HT-29 (cell line): Measurements from ENCODE around the gene SHISA4. TPM values are rescaled to one million over a fixed set of nuclear protein-coding genes. Genes with fewer than 3 reads are reported as not detected.

Experiments
- DNase-seq: peaks from one replicate; pipeline ENCODE4 v3.0.0-alpha.2; 2015; ENCODE audit warnings: low spot score
- total RNA-seq: library from RNA; depleted of rRNA; stranded (reverse); fragments of >200 nt; shearing (Covaris generic); gene quantifications from 2 replicates; pipeline ENCODE4 v1.2.3, GENCODE V29; 2014

Gene SHISA4
- total RNA-seq, 1 experiment from 2014 or later, result 6.6 TPM

DNA sequence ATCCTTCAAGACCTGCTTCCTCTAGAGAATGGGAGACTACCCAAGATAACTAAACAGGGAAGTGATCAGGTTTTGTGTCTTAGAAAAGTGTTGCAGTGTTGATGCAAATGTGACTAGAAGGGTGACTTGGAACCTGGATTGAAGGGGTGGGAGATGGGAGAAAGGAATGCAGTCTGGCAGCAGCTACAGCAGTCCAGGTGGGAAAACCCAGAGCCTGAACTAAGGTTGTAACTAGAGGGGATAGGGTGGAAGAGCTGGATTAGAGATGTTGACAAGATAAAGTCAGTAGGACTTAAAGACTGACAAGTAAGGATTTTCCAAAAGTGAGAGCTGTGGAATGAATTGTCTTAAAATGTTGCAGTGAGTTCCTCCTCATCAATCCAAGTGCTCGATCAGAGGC is 7.1 kb upstream of the SHISA4 start:
- no peak for DNase-seq

DNA sequence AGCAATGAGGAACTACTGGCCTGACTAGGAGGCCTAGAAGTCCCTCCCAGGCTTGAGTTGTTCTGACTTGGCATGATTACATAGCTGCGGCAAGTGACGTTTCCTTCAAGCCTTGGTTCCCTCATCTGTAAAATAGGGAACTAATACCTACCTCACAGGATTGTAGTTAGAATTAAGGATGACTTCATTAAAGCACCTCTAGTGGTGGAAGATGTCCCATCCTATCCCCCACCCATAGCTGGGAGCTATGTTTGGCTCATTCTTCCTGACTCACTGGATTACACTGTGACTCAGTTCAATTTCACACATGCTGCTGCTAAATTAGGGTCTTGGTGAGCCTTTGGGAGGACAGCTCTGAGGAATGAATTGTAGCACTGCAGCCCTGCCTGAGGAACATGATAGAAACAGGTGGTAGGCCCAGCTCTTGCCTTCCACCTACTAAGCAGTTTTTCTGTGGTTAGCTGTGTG is 6.0 kb upstream of the SHISA4 start:
- no peak for DNase-seq

DNA sequence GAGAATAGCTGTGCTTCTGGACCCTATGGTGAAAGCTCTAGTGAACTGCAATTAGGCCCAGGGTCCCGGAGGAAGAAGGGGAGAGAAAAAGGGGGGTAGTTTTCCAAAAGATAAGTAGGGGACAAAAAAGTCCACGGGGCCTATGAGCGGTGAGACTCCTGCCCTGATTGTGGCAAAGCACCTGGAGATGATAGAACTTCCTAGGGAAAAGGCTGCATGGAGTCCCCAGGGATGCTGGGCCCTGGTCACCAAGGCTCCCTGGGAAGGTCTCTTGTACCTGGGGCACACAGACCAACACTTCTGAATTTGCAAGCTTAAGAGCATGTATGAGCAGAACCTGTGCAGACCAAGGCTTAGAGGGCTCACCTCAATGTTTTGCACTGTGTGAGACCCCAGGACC is 5.4 kb upstream of the SHISA4 start:
- no peak for DNase-seq

DNA sequence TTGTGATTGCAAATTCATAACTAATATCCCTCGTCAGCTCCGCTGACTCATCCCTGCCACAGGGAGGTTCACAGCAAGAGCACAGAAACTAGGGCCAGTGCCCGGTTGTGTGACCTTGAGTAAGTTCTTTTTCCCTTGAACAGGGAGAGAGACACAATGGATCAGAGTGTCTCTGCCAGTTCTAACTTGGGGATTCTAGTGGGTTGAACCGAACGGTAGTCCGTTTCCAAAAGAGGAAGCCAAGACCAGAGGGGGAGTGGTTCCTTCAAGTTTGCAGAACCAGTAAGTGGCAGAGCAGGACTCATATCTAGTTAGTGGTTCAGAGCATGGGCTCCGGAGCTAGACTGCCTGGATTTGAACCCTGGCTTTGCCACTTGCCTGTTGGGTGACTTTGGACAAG is 4.9 kb upstream of the SHISA4 start:
- DNase-seq, result no peak

DNA sequence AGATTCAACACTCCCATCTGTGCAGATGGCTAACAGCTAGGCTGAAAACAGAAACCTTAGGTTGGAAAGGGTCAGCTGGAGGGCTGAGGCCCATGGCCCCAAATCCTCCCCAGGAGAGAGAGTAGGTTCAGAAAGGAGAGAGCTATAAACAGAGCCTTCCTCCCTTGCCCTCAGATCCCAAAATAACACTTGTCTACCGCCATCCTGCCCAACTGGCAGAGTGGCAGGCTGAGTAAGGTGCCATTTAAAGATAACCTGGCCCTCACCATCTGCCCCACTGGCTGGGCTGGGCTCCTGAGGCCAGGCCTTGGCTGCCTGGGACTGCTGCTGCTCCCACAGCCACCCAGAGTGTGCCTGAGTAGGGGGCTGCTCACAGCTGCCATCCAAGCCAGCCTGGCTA is 4.3 kb upstream of the SHISA4 start:
- no peak for DNase-seq

DNA sequence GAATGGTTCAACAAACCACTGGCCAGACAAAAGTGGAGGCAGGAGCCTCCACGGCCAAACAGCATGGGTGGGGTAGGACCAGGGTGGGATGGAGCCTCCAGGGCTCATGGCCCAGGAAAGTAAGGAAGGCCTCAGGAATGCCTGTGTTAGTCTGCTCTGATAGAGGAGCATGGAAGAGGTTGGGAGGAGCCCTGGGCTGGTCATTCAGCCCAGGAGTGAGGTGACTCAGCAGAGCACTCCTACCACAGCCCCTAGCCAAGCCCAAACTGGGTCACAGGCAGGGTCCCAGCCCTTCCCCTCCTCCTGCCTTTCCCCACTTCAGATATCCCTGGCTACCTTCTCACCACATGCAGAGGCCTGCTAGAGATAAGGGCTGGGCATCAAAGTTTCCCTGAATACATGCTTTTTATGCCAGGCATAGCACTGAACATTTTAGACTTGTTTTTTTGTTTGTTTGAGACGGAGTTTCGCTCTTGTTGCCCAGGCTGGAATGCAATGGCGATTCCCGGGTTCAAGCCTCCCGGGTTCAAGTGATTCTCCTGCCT is 3.1 kb upstream of the SHISA4 start:
- DNase-seq, result peak; percentile 17

DNA sequence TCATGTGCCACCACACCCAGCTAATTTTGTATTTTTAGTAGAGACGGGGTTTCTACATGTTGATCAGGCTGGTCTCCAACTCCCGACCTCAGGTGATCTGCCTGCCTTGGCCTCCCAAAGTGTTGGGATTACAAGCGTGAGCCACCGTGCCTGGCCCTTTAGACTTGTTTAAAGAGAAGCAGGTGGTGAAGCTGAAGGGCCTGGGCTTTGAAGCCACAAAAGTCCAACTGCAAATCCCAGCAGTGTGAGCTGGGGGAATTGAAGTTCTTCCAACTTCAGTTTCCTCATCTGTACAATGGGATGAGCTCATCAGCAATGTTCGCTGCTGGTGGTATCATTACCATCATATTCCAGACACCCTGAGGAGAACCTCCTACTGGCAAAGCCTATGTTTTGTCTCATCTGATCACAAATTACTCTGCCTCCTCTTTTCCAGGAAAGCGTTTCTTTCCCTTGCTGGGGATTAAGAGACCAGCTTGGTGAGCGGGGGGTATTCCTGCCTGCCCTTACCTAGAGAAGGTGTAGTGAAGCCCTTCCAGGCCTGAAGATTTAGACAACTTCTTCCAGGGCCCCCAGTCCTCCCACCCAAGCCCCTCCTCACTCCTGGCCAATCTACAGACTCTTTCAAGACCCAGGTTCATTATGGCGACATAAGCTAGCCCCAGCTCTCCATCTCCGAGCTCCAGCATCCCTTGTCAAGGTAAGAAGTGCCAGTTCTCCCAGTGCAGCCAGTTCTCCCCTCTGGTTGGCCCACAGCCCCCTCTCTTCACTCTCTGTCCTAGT is 2.4 kb upstream of the SHISA4 start:
- DNase-seq, result no peak

DNA sequence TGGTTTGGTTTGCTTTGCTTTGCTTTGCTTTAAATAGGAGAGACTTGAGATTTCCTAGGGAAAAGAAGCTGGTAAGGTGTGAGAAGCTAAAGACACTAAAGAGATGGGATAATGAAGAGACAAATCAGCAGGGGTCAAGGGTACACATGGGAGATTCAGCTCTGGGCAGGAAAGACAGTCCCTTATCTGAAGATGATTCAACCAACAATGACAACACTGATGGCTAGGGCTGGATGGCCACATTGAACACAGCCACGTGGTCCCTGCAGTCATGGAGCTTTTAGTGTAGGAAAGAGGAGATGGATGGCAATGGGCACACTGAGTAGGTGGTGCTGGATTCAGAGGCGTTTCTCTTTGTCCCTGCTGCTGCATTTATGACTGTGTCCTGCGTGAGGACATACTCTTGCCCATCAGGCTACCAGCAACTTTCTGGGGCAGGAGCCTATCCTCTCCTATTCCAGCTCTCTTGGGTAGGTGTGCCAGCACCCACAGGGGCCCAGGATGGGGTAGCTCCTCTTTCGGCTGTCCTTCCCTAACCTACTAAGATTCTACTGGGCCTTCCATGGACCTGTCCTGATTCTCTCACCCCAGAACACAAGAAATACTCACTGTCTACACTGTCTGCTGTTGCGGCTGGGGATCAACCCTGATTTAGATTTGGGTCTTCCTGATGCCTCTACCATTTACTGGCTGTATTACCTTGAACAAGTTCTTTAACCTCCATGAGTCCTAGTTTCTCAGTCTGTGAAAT is 1.4 kb upstream of the SHISA4 start:
- DNase-seq, result no peak

DNA sequence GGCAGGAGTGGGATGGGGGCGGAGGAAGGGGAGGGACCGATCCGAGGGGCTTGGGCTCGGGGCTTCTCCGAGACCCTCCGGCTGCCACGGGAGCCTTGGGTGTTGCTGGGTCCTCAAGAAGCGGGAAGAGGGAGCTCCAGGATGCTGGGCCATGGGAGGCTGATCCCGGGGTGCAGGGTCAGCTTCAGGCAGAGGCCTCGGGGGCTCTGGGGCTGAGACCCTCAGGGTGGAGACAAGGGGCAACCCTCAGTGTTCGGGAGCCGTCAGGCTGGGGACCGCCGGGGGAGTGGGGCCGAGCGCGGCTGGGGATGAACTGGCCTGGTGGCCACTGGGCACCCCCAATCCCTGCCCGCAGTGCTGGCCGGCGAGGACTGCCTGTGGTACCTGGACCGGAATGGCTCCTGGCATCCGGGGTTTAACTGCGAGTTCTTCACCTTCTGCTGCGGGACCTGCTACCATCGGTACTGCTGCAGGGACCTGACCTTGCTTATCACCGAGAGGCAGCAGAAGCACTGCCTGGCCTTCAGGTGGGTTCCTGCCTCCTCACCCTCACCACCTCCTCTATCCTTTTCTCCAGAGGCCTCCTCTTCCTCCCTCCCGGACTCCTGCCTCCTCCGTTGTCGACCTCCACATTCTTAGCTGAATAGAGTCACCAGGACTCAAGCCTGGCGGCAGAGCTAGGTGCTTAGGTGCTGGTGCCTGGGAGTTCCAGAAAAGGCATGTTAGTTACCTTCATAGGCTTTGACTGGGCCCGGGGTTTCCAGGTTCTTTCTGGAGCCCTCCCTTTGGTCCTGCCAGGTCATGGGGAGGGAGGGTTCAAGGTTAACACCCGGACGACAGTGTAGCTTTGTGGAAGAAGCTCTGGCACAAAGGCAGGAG is 631 bp downstream of the SHISA4 start:
- no peak for DNase-seq

DNA sequence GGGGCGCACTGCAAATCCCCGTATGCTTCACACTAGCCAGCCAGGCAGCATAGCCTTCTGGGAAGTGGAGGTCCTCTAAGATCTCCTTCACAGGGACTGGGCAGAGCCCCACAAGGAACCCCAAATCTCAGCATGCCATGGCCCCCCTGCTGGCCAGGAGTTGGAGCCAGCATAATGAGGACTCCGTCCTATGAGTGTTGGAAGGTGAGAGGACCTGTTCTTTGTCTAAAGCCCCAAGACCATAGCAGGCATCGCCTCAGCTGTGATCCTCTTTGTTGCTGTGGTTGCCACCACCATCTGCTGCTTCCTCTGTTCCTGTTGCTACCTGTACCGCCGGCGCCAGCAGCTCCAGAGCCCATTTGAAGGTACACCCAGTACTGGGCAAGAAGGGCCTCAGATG is 1.5 kb downstream of the SHISA4 start:
- no peak for DNase-seq

DNA sequence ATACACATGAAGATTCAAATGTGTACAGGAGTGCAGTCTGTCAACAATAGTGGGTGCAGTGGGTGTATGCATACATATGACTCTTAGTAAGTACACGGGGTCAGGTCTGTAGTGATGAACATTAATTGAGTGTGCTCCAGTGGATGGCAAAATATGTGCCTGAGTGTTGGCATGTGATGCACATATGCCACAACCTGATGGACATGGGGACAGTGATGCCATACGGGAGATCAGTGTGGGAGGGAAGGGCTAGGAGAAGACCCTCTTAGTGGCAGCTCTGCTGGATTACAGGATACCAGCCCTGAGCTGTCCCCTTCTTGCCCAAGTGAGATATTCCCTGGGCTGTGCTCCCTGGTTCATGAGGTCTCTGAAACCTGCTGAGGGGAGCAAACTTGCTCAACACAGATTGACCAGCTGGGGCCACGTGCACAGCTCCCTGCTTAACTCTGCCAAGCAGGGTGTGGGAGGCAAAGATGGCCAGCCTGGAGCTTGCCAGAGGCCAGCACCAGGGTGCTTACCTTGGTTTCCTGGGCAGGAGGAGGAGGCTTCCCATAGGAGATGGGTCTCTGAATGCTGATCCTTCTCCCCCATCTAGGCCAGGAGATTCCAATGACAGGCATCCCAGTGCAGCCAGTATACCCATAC is 2.2 kb downstream of the SHISA4 start:
- DNase-seq, result no peak

DNA sequence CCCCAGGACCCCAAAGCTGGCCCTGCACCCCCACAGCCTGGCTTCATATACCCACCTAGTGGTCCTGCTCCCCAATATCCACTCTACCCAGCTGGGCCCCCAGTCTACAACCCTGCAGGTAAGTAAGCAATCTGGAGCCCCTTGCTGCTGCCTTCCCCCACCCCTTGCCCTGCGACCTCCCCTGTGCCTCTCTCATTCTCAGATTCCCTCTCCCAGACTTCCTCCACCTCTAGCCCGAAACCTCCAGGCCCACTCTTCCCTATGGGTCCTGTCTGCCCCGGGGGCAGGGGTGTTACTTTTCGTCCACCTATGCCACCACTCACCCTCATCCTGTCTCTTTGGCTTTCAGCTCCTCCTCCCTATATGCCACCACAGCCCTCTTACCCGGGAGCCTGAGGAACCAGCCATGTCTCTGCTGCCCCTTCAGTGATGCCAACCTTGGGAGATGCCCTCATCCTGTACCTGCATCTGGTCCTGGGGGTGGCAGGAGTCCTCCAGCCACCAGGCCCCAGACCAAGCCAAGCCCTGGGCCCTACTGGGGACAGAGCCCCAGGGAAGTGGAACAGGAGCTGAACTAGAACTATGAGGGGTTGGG is 2.9 kb downstream of the SHISA4 start:
- DNase-seq, result no peak

DNA sequence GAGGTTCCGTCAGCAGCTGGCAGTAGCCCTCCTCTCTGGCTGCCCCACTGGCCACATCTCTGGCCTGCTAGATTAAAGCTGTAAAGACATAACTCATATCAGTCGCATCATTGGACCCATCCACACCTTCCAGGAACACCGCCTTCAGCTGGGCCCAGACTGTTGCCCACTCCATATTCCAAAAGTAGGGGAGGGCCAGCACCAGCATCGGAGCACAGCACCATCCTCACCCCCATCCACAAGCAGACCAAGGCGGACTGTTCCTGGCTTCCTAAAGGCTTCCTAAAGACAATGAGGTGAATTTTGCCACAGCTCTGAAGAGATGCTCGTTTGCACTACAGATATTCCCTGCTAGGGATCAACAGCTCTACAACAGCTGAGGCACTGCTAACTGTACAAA is 3.5 kb downstream of the SHISA4 start:
- no peak for DNase-seq

DNA sequence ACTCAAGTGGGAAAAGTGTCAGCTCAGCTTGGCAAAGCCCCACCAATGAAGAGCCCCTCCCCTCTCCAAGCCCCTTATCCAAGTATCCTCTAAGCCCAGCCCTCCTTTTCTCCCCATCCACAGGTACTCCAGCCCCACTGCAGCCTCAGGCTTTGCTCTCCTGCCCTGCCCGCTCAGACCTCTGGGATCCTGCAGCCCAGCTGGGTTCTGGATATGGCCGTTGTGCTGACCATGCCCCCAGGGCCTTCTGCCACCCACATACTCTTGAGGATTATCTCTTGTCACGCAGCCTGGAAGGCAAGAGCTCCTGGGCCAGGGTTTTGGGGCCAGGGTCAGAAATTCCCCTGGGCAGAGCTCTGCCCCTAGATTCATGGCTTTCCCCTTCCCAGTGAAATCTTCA is 4.7 kb downstream of the SHISA4 start:
- DNase-seq, result no peak

DNA sequence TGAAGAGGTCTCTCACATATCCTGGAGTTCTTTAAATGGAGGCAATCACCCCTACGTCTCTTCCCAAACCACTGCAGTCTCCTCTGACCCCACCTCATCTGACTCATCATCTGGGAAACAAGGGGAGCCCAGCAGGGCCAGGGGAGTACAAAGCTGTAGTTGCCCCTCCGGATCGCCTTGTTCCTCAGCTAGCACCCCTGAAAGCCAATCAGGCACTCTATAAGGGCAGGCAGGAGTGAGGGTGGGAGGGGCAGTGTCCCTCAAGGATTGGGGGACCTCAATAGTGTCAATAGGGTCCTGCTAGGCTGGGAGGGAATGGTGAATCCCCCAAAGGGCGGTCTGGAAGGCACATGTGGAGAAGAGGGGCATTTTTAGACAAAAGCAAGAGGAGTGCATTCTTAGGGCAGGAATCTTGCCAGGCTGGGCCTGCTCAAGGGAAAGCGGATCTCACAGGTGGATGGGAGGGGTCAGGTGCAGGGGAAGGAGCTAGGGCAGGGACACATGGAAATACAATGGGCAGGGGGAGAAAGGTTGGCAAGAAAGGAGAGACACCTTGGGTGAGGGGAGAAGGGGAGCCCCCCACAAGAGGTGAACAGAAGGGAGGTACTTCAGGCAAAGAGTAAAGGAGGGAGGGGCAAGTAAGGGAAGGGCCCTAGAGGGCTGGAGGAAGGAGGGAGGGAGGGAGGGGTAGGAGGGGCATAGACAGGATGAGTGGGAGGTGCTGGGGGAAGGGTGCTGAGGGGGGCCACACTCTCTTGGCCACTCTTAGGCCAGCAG is 5.8 kb downstream of the SHISA4 start:
- DNase-seq, result no peak

DNA sequence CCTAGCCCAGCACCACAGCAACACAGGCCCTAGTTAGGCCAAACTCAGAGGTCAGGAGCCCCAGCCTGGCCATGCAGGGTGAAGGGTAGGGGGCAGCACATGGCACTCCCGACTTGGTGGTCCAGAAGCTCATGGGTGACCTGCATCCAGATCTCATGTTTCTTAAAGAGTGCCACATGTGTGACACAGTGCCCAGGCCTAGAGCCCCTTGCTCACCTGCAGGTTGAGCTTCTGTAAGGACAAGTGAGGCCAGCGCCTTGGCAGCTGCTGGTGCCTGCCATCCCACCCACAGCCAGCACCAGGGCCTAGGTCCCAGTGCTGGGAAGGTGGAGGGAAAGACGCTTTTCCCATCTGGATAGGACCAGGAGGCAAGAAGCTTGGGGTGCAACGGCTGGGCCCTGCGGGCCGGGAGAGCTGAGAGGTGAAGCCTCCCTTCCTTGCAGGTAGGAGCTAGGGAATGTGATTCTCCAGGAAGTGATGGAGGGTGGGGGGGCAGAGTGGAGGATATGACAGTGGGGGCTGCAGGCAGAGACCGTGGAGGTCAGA is 6.5 kb downstream of the SHISA4 start:
- no peak for DNase-seq

DNA sequence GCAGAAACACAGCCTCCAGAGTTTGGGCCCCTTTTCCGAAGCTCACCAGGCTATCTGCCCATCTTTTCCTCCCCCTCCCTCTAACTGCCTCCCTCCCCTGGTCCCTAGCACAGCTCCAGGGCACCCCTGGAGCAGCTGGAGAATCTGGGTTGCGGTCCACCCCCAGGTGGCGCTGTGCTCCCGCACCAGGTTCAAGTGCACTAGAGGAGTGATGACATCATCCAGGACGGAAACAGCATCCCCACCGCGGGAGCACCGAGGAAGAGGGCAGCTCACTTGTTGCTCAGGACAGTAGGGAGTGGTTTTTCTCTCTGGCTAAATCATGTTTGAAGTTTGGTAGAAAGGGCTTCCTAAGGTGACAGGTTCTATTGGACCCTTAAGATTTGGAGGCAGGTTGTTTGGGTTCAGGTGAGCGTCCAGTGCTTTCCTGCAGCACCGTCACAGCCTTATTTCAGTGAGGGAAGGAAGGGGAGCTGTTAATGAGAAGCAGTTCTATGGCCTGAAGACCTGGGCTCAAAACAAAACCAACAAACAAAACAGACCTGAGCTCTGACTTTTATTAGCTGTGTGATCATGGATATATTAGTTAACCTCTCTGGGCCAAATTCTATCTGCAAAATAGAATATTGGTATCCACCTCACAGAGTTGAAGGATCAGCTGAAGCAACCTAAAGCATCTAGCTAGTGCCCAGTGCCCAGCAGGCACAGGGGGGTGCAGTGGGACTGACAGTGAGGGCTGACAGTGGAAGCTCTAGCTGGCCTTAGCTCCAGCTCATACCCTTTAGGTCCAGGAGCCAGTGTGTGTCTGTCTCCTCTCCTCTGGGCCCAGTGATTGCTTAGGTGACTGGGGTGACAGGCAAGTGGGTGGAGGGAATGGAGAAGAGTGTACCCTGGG is 7.5 kb downstream of the SHISA4 start:
- DNase-seq, result peak; percentile 92

DNA sequence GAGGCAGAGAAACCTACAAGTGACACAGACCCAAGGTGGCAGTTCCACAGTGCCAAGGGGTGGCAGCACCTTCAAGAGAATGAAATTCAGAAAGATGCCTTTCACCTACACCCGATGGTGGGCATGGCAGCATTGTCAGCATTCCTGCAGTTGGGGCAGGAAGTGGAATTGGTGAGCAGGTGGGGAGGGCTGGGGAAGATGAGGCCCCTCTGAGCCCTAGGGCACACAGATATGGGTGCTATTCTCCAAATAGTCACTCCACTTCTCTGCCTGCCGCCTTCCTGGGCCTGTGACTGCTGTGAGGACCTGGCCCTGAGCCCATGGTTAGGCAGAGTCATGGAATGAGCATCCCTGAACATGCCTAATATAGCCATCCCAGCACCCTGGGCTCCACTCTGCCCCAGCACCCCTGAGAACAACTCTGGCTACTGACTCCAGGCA is 8.3 kb downstream of the SHISA4 start:
- DNase-seq, result peak; percentile 46
